ENCODE data around the gene KRT35.

The KRT35 gene

DNA sequence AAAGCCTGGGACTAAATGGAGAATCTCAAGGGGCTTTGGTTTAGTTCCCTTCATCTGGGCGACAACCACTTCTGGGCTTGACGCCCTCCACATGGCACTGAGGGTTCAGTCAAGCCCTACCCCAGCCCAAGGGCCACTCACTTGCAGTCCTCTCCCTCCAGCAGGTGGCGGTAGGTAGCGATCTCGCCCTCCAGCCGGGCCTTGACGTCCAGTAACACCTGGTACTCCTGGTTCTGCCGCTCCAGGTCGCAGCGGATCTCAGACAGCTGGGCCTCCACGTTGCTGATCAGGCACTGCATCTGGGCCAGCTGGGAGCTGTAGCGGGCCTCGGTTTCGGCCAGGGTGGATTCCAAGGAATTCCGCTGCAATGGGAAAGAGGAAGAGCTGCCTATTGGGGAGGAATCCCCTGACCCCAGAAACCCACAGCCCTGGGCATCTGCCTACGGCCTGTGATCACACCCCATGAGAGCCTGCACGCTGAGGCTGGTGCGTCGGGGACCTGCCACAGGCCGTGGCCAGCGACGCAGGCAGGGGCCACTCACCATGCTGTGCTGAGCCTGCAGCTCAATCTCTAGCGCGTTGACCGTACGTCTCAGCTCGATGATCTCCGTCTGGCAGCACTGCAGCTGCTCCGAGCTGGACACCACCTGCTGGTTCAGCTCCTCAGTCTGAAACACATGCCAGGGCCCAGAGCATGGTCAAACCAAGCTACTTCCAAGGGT is 6.0 kb upstream of the KRT35 start:
- DNase-seq = no peak

DNA sequence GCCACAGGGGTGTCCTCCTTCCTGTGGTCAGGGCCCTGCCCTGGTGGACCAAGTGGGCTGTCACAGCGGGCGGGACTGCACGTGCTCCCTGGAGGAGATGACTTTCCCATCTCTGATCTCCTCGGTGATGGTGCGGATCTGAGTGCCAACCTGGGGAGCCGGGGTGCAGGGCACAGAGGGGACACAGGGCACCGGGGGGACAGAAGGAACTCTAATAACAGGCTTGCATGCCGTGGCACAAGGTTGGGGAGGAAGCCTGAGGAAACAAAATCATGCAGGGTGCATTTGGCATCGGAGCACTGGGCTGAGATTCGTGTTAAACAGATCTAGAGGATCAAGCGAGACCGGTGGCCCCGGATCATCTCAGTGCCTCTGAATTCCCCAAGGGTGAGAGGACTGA is 5.4 kb upstream of the KRT35 start:
- no peak for DNase-seq

DNA sequence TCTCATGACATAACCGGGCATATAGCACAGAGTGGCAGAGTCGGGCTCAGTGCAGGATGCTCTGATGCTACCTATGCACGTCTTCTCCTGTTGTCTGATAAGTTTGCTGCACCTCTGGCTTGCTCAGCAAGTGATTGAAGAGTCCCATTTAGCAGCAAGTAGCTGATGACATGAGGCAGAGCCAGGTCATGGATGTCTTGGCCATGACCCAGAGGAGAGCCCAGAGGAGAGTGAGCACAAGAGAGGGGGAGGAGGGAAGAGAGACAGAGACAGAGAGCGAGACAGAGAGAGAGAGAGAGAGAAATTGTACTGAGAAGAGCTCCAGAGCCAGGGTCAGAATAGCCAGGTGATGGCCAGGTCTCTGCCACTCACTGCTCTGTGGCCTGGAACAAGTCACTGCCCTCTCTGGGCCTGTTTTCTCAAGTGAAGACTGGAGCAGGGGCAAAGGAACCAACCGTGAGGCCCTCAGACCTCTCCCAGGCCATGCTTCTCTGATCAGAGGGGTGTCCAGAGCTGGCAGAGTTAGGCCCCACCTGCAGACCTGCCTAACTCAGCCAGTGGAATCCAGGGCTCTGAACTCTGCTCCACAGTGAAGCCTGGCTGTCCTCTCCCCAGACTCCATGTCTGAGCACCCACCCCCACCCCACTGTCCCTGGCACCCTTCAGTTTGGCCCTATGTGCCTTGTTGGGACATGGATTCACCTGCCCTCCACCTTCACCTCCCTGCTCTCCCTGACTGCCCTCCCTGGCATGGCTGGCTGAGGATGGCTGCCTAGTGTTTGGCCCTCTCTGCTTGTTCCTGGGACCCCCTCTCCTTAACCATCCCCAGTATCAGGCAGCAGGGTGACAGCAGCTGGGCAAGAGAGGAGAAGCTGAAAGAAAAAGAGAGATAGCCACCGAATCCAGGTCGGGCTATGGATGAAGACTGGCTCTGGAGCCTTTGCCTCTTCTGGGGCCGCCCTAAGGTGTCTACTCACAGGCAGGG is 4.3 kb upstream of the KRT35 start:
- DNase-seq = no peak

DNA sequence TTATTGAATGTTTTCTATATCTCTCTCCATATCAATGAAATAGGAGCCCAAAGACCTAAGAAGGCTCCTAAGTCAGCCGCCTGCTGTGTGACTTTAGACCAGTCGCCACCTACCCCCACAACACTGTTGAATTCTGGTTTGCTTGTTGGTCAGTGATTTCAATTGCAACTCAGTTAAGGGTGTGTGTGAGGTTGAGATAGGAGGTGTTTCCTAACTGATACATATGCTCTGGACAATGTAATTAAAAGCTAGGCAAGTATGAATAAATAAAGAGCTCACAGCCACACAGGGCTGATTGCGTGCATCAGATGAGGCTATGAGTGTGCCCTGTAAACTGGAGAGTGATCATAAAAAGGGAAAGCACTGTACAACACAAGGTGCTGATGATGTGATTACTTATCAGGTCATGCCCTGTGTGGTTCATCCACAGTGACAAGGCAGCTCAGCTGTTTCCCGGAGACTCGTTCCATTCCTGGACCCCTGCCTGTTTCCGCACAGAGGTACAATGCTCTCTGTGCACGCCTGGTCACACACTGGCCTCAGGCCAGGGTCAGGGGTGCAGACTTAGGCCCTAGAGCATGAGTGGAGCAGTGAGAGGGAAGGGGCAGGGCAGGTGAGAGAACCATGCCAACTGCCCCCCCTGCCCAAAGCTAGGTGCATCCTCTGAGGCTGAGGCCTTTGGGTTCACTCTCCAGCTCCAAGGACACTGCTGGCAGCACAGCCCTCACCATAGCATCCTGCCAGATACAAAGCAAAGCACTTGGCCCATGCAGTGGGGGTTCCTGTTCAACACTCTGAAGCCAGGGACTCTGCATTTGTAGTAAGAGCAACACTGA is 3.3 kb upstream of the KRT35 start:
- no peak for DNase-seq

DNA sequence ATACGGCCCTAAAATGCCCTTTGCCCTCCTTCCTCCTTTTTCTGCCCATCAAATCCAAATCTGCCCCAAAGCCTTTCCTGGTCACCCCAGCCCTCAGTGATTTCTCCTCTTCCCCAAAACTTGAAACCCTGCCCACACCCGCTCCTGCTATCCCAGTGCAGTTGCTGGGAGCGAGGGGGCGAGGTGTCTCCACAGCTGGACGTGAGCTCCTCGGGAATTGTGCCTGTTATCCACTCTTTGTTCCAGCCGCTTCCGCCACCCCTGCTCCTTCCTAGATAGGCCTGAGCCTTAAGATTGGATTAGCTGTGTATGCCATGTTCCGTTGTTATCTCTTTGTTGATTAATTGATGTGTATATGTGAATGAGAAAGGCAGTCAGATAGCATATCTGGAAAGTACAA is 2.6 kb upstream of the KRT35 start:
- DNase-seq = no peak

DNA sequence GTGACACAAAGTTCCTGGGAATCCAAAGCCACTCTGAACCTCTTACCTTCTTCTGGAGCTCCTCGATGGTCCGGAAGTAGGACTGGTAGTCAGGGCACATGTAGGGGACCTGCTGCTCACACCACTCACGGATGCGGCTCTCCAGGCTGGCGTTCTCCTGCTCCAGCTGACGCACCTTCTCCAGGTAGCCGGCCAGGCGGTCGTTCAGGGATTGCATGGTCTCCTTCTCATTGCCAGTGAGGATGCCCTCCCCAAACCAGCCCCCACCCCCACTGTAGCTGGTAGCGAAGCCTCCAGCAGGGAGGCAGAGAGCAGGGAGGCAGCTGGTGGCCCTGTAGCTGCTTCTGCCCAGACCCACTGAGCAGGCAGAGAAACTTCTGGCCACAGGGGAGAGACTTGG is 370 bp downstream of the KRT35 start:
- DNase-seq = no peak

DNA sequence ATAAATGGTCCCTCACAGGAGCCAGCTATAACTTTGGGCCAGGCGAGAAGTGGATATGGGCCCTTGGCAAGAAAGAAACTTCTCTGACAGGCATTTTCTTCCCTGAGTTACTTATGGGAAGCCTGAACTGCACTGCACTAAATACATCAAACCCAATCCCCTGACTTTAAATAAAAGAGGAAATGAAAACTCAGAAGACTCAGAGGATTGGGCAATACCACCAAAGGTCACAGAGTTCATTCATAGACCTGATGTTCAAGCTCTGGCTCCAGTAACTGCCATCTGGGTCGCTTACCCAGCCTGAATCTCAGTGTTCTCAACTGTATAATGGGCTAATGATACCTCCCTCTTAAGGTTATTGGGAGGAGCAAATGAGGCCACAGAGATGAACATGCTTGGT is 815 bp downstream of the KRT35 start:
- DNase-seq = no peak

DNA sequence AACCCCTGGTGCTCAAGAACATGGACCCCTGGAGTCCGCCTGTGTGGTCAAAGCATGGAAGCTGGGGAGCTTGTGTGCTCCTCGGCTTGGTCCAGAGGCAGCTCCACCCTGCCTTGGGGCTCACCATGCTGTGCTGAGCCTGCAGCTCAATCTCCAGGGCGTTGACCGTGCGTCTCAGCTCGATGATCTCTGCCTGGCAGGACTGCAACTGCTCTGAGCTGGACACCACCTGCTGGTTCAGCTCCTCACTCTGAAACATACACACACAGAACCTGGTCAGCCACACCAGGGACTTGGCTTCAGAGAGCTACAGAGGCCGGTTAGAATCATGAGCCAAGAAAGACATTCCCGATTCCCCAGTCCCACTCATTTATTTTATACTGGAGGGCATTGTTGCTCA is 2.7 kb downstream of the KRT35 start:
- DNase-seq = no peak

DNA sequence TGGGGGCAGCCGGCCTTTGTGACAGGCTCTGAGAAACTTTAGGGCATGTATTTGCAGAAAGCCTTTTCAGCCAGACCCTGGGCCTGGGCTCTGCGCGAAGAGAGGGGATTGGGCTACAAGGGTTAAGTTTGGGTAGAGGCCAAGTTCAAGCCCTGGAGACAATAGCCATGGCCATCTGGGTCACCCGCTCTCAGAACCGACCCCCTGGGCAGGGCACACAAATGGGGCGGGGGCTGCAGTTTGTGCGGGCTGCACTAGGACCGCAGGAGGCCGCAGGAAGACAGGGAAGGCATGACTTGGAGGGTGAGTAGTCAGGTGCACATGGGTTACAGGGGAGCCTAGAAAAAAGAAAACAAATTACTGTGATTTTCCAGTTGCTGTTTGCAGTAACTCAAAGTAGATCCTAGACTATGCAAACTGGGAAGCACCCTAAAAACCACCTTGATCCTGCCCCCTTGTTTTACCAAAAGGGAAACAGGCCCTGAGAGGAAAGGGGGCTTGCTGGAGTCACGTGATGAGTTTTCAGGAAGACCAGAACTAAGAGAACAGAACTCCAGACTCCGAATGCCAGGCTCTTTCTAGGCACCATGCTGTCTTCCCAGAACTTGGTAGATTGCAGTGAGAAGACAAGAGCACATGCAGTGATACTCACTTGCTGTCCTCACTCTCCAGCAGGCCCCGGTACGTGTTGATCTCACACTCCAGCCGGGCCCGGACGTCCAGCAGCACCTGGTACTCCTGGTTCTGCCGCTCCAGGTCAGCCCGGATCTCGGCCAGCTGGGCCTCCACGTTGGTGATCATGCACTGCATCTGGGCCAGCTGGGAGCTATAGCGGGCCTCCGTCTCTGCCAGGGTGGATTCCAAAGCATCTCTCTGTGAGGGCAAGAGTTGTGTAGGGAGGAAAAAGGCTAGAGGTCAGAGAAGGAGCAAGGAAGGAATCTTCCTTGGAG is 3.8 kb downstream of the KRT35 start:
- DNase-seq = no peak

DNA sequence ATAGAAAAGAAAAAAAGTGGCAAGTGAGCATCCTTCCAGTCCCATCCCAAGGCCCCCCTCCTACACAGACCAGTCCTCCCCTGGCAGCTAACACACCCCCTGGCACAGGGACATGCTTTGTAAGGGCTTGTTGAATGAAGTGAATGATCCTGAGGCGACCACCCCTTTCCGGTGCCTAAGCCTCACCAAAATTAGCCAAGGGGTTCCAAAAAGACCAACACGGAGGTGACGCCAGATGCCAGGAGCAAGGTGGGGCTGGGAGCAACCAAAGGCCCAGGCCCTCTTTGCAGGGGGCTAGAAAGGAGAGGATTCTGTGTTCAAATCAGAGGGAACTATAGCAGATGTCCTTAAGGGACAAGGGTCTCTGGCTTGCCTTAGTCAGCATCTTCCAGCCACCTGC is 5.5 kb downstream of the KRT35 start:
- no peak for DNase-seq

DNA sequence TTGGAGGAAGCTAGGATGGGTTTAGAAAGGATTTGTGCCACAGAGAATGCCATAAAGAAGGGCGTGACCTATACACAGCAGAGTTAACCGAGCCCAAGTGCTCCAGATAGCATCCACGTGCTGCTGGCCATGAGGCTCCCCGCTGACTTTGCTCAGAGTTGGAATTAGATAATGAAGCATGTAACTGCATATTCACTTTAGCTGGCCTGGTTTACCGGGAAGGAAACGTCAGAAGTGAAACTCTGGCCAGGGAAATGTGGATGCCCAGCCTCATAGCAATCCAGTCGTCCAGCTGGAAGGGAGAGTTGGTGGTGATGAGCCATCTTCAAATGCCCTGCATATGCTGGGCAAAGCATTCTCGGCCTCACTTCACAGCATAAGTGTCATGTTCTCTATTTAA is 6.1 kb downstream of the KRT35 start:
- no peak for DNase-seq

DNA sequence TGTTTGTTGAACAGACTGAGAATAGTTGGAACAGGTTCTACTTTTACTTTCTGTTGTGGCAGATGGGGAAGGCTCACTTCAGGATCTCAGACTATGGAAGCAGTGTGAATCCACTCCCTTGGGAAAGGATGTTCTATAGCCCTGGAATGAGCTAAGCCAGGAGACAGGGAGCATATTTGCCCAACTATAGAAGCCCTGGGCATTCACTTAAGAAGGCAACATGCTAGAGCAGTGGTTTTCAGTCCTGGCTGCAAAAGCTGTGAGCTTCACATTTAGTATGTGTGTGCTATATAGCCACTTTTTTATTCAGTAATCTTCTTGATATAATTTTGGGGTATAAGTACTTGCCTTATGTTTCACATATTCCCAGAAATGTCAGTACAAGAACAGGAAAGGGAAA is 12.6 kb downstream of the KRT35 start:
- no peak for DNase-seq

DNA sequence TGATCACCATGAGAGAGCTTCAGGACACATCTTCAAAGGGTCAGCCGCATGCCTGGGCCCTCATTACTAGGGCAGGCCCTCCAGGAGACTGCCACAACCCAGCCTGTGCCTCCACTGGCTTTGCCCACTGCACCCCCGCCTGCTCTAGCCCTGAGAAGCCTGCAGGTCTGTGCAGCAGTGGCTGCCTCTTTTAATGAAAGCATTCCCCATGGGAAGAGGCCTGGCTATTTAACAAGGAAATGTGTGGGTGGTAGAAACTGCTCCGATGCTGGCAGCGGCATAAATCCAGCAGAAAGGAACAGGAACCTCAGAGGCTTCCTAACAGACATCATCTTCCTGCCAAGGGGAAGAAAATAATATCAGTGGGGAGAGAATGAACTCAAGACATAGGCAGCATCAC is 13.4 kb downstream of the KRT35 start:
- DNase-seq = no peak

DNA sequence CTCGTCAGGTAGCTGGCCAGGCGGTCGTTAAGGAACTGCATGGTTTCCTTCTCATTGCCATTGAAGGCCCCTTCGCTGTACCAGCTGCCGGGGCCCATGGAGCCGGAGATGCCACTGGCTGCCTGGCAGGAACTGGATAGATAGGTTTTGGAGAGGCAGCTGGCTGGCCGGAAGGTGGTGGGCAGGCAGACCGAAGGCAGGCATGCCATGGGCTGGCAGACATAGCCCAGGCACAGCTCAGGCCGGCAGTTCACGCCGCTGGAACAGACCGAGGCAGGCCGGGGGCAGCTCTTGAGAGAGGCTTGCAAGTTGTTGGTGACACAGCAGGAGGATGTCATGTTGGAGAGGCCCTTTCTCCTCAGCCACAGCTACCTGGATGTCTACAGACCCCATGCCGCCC is 14.0 kb downstream of the KRT35 start, which contains the start of gene KRT32:
Gene KRT32, minus strand, starts transcription at position 399 of the 400 bp plus-strand sequence. Its CDS starts 61 bp downstream, at position 338.
- DNase-seq = no peak

DNA sequence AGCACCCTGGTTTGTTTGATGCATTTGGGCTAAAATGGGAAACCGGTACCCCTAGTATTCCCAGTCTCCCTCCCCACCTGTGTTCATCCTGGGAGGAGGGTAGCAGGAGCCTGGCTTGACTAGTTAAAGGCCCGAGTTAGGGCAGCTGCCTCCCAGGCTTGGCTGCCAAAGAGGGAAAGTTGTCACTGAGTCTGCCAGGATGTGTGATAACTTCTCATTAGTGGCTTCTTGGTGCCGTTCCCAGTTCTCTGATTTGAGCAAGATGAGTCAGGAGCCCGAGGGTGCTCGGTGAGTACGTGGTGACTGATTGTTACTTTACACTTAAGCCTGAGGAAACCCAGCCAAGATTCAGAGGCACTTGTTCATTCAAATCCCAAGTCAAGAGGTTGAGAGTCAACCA is 16.3 kb downstream of the KRT35 start:
- no peak for DNase-seq

DNA sequence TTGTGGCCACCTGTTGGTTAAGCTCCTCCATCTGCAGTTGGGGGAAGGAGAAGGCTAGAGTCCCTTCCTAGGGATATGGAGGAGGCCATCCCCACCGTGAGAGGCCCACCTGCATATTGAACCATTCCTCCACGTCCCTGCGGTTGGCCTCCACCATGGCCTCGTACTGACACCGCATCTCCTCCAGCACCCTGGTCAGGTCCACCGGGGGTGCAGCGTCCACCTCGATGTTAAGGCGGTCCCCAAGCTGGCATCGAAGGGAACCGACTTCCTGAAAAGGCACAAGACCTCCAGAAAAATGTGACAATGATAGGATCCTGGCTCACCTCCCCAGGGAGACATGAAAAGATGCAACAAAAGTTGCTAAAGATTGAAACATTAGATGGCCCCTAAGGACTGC is 16.8 kb downstream of the KRT35 start:
- DNase-seq = no peak

DNA sequence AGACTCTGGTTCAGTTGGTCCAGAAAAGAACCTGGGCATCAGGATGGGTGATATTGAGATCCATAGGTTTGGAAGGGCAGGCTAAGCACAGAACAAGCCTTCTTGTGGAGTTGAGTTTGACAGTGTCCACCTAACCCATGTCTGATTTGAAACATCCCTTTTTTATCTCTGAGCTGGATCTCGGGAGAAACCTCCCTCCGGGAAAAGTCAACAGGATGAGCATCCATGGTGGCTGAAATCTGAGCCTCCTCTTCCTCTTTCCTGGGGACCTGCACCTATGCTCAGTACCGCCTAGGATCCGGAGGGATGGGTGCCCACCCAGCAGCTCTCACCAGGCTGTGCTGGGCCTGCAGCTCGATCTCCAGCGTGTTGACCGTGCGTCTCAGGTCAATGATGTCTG is 17.2 kb downstream of the KRT35 start:
- no peak for DNase-seq

DNA sequence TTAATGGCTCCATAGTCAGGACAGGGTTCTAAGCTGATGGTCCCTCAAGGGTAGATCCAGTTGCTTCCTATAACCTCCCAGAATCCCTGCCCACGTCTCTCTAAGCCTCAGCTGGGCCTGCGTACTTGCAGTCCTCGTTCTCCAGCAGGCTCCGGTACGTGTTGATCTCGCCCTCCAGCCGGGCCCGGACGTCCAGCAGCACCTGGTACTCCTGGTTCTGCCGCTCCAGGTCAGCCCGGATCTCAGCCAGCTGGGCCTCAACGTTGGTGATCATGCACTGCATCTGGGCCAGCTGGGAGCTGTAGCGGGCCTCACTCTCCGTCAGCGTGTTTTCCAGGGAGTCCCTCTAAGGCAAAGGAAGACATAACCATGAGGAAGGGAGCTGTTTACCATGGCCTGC is 18.2 kb downstream of the KRT35 start:
- DNase-seq = no peak

DNA sequence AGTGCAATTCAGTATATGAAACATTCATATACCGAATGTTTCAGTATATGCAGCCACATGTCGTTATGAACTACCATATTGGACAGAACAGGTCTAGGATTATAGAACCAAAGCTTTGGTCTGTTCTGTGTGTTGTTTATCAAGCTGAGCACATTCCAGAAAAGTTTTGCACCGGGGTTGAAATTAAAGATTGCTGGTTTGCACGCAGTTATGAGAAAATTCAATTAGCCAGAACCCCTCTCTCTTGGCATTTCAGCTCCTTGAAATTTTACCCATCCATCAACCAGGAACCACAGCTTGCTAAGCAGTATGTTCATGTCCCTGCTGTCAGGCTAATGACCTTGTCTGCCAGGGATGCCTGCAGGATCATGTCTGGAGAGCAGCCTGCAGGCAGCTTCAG is 23.3 kb downstream of the KRT35 start:
- no peak for DNase-seq

DNA sequence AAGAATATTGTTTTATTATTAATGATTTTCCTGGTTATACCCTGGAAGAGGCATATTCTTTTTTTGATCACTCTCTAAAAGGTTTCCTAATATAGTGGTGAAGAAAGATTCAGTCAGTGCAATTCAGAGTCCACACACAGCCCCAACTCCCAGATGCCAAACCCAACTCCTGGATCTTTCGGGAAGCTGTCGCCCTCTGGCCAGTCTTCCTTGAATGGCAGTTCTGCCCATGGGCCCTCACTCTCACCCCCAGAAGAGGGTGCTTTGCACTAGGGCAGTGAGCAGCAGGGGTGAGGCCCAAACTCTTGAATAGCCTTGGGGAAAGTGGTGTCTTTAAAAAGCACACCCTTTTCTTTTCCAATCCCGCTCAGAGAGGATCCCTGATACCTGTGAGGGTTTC is 24.7 kb downstream of the KRT35 start:
- no peak for DNase-seq

DNA sequence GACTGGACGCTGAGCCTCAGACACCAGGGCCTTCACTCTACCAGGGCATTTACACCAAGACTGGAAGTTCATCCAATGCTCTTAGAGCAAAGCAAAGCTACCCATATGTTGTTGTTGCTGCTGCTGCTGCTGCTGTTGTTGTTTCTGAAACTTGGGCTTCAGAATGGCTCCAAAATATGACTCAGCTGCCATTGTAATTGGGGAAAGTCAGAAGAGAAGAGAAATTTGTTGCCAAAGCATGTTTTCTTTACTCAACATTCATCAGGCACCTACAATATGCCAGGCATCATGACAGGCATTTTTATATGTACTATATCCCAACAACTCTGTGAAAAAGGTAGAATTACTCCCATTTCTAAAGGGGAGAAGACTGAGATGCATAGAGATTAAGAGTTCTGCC is 25.7 kb downstream of the KRT35 start:
- no peak for DNase-seq

DNA sequence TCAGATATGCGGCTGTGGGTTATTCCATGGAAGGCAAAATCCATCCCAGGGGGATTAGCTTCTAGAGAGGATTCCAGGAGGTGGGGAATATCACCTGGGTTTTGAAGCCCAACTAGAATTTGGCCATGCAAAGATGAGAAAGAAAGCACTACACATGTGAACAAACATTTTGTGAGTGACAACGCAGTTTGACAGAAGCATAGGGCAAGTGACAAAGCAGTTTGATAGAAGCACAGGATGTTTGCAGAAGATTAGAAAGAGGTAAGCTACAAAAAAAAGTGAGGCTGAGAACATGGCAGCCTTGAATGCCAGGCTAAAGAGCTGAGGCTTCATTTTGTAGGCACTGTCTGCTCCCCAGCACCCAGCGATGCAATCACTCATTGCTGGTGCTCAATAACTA is 27.9 kb downstream of the KRT35 start:
- no peak for DNase-seq
